ENCODE measurements around the gene CBX4.

CBX4 gene

GRCh38 chr17:79839356-79840268, at the start of gene CBX4:
TSS of gene CBX4 (minus strand) at chr17:79839440. CDS start at chr17:79839251, 189 bp downstream.
- H3K4me3 ChIP-seq (ENCODE audit: low read length) = peak within 1 kb of the TSS; percentile 90
- no peak for TF ChIP-seq ZNF274 (IDR thresholded peaks at IDR 0.05; ENCODE audit: low read depth, low read length)

- no peak overlapping the region for H3K4me3 ChIP-seq (ENCODE audit: low read length)
- no peak for TF ChIP-seq ZNF274 (IDR thresholded peaks at IDR 0.05; ENCODE audit: low read depth, low read length)
Measured at GRCh38 chr17:79888009-79888540, 48.8 kb upstream of the CBX4 start.

GRCh38 chr17:79887451-79887991, 48.3 kb upstream of the CBX4 start:
- no peak for TF ChIP-seq ZNF274 (IDR thresholded peaks at IDR 0.05; ENCODE audit: low read depth, low read length)
- no peak overlapping the region for H3K4me3 ChIP-seq (ENCODE audit: low read length)

GRCh38 chr17:79883202-79883601, 44.0 kb upstream of the CBX4 start:
- TF ChIP-seq ZNF274 (IDR thresholded peaks at IDR 0.05; ENCODE audit: low read depth, low read length) = no peak
- H3K4me3 ChIP-seq (ENCODE audit: low read length) = no peak overlapping the region

- TF ChIP-seq ZNF274 (IDR thresholded peaks at IDR 0.05; ENCODE audit: low read depth, low read length) = no peak
- H3K4me3 ChIP-seq (ENCODE audit: low read length) = no peak overlapping the region
Measured at GRCh38 chr17:79878329-79878947, 39.2 kb upstream of the CBX4 start.

- no peak overlapping the region for H3K4me3 ChIP-seq (ENCODE audit: low read length)
- TF ChIP-seq ZNF274 (IDR thresholded peaks at IDR 0.05; ENCODE audit: low read depth, low read length) = no peak
Measured at GRCh38 chr17:79877041-79877440, 37.8 kb upstream of the CBX4 start.

GRCh38 chr17:79875511-79875910, 36.3 kb upstream of the CBX4 start:
- no peak for TF ChIP-seq ZNF274 (IDR thresholded peaks at IDR 0.05; ENCODE audit: low read depth, low read length)
- H3K4me3 ChIP-seq (ENCODE audit: low read length) = no peak overlapping the region

- no peak for TF ChIP-seq ZNF274 (IDR thresholded peaks at IDR 0.05; ENCODE audit: low read depth, low read length)
- no peak overlapping the region for H3K4me3 ChIP-seq (ENCODE audit: low read length)
Measured at GRCh38 chr17:79874329-79874981, 35.2 kb upstream of the CBX4 start.

- no peak overlapping the region for H3K4me3 ChIP-seq (ENCODE audit: low read length)
- TF ChIP-seq ZNF274 (IDR thresholded peaks at IDR 0.05; ENCODE audit: low read depth, low read length) = no peak
Measured at GRCh38 chr17:79873583-79873982, 34.3 kb upstream of the CBX4 start.

- H3K4me3 ChIP-seq (ENCODE audit: low read length) = no peak overlapping the region
- TF ChIP-seq ZNF274 (IDR thresholded peaks at IDR 0.05; ENCODE audit: low read depth, low read length) = no peak
Measured at GRCh38 chr17:79872762-79873161, 33.5 kb upstream of the CBX4 start.

GRCh38 chr17:79871131-79871530, 31.9 kb upstream of the CBX4 start:
- H3K4me3 ChIP-seq (ENCODE audit: low read length) = no peak overlapping the region
- no peak for TF ChIP-seq ZNF274 (IDR thresholded peaks at IDR 0.05; ENCODE audit: low read depth, low read length)

GRCh38 chr17:79870540-79870939, 31.3 kb upstream of the CBX4 start:
- H3K4me3 ChIP-seq (ENCODE audit: low read length) = no peak overlapping the region
- no peak for TF ChIP-seq ZNF274 (IDR thresholded peaks at IDR 0.05; ENCODE audit: low read depth, low read length)

- TF ChIP-seq ZNF274 (IDR thresholded peaks at IDR 0.05; ENCODE audit: low read depth, low read length) = no peak
- no peak overlapping the region for H3K4me3 ChIP-seq (ENCODE audit: low read length)
Measured at GRCh38 chr17:79866791-79867518, 27.7 kb upstream of the CBX4 start.
